PFSK-1 (cell line): ENCODE data around the gene ADGRA1.

ENCODE experiments used
- POLR2AphosphoS5 ChIP-seq: IDR thresholded peaks from 2 replicates; pipeline ENCODE4 v1.6.1; 2012; ENCODE audit warnings: low read depth, mild to moderate bottlenecking, control low read depth, low read length, moderate library complexity
- REST ChIP-seq, 2 experiments: IDR thresholded peaks; 2 replicates each; pipeline versions ENCODE4 v1.6.1 to v1.8.0; 2011 to 2012; ENCODE audit warnings: low read depth in 2 of 2, low read length in 2 of 2, control low read depth in 1 of 2, inconsistent platforms in 1 of 2, mild to moderate bottlenecking in 1 of 2, moderate library complexity in 1 of 2; ENCODE audit not compliant: insufficient read depth in 1 of 2

DNA sequence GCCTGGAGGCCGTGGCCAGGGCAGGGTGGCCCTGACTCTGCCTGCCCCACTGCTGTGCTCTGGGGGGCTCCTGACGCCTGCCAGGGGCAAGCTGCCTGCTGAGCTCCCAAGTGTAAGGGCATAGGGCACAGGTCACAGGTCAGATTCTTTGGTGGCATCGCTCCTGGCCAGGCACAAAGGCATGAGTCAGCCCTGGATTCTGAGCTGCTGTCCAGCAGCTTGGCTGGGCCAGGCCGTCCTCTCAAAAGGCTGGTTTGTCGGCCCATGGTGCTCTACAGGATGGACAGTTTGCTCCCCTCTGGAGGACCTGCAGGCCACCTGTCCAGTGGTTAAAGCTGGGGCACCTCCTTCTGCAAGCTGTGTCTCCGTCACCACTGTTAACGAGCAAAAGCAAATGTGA lies 2.9 kb downstream of the ADGRA1 start:
- no peak for TF ChIP-seq POLR2AphosphoS5
- TF ChIP-seq REST (IDR thresholded peaks at IDR 0.05; ENCODE audit: insufficient read depth in 1 of 2, low read depth in 2 of 2, low read length in 2 of 2): 0 out of 4 replicates have a peak, but pooled peaks of 1 of the 2 experiments have one; percentile 16
